GM18498 (cell line): ENCODE measurements around the gene ANKS1A.
"Not testable (repeated sequence)": the region's sequence is repeated elsewhere in the genome, so short reads cannot be mapped to it uniquely, and the experiment has no call there.

Experiments
- ATAC-seq: cut with Tn5 transposase; IDR thresholded peaks from one replicate; pipeline ENCODE4 v1.9.1; 2021; ENCODE audit warnings: mild to moderate bottlenecking, moderate library complexity; ENCODE audit not compliant: unreplicated experiment

The ANKS1A gene

DNA sequence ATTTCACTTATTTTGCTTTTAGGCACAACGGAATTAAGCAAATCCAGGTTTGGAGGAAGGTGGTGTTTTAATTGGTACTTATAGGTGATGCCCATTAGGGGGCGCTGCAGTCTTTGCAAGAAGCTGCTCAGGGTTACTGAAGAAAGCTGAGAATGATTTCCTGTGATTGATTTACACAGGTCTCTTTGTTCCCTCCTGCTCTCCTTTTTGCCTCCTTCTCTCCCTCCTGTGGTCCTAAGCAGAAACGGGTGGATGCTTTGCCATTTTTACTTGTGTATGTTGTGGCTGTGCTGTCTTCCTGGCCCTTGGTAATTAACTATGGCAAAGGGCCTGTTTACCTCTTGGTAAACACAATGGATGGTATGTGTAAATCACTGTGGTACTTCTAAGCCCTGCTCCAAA lies 97.8 kb downstream of the ANKS1A start:
- no peak for ATAC-seq

DNA sequence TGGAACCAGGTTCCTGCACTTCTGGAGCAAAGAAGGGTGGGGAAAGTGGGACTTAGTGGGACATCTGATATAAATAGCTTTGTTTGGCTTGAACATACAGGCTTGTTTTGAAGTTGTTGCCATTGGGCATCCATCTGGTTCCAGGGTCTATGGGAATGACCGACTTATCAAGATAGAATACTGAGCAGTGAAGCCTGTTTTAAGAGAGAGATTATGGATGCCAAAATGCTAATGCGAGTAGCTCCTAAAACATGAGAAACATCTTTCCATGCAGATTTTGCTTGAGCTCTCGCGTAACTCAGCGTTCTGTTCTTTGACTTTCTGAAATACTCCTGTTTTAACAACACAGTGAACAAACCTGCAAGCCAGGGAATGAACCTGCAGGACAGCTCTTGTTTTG lies 98.5 kb downstream of the ANKS1A start:
- ATAC-seq = no peak

DNA sequence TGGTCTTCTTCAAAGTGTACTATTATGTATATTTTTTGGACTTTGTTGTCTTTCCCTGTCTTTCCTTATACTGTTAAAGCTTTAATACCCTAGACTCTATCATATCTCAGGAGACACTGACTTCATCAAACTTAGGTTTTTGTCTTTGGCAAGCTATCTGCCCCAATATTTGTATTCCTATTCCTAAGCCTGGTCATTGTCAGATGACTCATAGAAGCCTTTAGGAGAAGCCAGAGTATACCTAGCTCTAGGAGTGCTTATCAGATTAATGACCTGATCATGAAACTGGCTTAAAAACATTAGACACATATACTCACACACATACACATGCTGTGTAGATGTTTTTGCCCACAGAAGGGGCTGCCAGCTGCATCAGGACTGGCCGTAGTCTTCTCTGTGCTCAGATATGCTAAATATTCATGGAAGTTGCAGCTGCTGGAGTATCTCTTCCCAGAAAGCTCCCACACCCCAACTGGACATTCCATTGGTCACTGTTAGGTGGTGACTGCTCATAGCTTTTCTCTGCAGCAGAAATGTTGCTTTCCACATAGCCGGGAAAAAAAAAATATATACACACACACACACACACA lies 102.0 kb downstream of the ANKS1A start:
- no peak for ATAC-seq

DNA sequence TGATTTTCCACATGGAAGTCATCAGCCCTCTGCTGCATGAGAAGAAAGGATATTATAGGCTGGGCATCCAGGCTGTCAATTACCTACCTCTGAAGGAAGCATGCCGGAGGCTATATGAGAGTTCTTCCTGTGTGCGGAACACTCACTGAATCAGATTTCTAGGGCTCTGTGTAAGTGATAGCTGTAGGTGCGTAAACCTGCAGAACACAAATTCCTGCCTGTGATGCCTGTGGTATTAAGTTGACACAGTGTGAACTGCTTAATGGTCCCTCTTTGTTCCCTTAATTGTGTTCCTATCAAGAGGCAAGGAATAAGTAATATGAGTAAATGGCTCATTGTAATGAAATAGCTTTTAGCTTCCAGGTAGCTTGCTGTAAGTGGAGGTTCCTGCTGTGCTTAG lies 103.3 kb downstream of the ANKS1A start:
- ATAC-seq = no peak

DNA sequence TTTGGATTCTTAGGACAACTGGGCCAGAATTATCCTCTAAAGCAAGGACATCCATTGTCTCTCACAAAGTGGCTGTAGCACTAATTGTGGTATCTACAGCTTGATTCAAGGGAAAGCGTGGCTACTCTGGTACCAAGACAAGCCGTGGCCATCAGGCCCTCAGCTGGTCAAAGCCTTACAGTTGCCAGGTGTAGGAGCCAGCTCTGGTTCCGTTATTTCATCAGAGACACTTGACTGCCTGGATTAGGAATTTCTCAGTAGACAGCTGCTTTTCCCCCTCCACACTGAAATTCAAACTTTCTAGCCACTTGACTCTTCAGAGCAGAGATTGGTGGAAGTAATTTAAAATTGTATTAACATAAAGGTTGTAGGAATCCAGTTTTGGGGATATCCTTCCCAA lies 104.2 kb downstream of the ANKS1A start:
- ATAC-seq = no peak

DNA sequence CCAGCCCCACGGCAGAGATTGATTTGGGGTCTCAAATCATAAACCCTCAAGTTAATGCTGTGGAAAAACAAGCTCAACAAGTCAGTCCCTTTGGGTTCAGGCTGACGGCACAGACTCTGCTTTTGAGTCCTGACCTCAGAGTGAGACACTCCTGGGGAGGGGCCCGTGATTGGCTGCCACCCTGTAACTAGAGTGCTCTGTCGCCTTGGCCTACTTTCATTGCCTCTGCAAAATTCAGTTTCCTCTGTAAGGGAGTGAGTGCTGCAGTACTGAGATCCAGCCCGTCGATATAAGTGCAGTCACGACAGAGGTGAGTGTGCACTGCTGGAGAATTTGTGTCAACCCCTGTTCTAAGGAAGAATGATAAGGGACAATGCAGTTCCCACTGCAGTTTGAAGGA lies 105.6 kb downstream of the ANKS1A start:
- ATAC-seq = no peak

DNA sequence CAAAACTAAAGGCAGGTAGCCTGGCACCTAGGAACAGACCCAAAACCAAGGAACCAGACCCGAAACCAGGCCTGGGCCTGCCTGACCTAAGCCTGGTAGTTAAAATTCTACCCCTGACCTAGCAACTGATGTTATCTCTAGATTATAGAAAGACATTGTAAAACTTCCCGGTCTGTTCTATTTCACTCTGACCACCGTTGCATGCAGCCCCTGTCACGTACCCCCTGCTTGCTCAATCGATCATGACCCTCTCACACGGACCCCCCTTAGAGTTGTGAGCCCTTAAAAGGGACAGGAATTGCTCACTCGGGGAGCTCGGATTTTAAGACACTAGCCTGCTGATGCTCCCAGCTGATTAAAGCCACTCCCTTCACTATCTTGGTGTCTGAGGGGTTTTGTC lies 109.4 kb downstream of the ANKS1A start:
- not testable (repeated sequence) for ATAC-seq

DNA sequence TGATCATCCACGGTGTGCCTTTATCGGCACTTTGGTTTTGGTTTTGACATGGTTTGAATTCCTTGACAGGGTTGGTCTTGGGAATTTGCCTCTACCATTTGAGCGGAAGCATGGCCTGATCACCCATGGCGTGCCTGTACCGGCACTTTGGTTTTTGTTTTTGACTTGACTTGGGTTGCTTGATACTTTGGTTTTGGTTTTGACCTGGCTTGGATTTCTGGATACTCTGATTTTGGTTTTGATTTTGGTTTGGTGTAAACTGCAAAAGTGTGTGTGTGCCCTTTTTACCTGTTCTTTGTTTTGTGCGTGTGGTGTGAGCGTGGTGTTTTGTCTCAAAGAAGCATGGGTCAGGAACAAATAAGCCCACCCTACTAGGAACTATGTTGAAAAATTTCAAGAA lies 110.1 kb downstream of the ANKS1A start:
- not testable (repeated sequence) for ATAC-seq

DNA sequence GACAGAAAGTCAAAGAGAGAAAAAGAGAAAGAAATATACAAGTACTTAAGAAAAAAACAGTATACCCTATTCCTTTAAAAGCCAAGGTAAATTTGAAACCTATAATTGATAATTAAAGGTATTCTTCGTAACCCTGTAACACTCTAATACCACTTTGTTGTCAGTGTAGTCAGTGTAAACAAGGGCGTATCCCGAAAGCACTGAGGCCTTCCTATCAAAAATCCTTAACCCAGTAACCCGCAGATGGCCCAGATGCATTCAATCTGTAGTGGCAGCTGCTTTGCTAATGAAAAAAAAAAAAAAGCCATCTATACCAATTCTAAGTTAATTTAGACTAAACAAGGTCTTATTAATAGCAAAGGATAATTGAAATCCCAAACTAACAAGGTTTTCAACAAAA lies 110.9 kb downstream of the ANKS1A start:
- ATAC-seq = not testable (repeated sequence)

DNA sequence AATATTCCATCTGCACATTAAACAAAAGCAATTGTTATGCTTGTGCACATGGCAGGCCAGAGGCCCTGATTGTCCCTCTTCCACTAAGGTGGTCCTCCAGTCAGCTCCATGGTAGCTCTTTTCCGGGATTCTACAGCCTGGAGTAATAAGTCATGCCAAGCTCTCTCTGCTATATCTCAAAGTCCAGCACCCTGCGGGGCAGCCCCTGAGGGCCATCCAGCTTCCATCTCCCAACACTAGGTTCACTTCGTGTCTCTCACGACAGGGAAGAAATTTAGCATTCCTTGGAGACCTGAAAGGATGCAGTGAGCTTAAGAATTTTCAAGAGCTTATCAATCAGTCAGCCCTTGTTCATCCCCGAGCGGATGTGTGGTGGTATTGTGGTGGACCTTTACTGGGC lies 112.3 kb downstream of the ANKS1A start:
- not testable (repeated sequence) for ATAC-seq

DNA sequence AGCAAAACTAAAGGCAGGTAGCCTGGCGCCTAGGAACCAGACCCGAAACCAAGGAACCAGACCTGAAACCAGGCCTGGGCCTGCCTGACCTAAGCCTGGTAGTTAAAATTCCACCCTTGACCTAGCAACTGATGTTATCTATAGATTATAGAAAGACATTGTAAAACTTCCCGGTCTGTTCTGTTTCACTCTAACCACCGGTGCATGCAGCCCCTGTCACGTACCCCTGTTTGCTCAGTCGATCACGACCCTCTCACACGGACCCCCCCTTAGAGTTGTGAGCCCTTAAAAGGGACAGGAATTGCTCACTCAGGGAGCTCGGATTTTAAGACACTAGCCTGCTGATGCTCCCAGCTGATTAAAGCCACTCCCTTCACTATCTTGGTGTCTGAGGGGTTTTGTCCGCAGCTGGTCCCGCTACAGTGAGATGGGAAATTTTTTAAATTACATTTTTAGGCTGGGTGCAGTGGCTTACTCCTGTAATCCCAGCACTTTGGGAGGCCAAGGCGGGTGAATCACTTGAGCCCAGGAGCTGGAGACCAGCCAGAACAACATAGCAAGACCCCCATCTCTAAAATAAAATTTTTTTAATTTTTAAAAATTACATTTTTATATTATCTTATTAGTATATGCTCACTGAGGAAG lies 115.0 kb downstream of the ANKS1A start:
- ATAC-seq = not testable (repeated sequence)

DNA sequence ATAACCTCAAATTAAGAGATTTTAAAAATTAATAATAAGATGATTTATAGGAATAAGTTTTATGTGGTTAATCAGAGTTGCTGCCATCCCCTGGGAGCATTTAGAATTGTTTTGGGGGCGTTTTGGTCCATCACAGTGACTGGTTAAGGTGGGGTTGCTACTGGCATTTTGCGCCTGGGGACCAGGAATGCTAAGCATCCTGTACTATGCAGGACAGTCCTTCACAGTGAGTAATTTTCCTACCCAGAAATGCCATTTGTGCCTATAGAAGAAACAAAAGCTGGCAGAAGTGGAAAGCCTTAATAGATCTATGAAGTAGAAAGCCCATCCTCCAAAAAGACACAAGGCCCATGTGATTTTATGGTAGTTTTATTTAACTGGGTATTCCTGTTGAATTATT lies 118.0 kb downstream of the ANKS1A start:
- no peak for ATAC-seq

DNA sequence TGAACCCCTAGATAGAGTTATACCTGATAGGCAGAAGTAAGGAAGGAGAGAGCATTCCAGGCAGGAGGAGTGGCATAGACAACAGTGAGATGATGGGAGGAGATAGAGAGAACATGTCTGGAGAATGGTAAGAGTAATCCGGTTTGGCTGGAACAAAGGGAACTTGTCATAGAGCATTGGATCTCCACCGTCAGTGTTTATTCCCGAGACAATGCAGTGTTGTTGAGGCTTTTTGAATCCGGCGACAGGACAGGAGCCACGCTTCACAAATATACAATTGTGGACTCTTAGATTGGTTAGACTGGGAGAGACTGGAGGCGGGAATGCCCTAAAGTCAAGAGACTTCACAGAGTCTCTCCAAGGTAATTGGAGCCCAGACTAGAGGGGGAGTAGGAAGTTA lies 119.8 kb downstream of the ANKS1A start:
- no peak for ATAC-seq

DNA sequence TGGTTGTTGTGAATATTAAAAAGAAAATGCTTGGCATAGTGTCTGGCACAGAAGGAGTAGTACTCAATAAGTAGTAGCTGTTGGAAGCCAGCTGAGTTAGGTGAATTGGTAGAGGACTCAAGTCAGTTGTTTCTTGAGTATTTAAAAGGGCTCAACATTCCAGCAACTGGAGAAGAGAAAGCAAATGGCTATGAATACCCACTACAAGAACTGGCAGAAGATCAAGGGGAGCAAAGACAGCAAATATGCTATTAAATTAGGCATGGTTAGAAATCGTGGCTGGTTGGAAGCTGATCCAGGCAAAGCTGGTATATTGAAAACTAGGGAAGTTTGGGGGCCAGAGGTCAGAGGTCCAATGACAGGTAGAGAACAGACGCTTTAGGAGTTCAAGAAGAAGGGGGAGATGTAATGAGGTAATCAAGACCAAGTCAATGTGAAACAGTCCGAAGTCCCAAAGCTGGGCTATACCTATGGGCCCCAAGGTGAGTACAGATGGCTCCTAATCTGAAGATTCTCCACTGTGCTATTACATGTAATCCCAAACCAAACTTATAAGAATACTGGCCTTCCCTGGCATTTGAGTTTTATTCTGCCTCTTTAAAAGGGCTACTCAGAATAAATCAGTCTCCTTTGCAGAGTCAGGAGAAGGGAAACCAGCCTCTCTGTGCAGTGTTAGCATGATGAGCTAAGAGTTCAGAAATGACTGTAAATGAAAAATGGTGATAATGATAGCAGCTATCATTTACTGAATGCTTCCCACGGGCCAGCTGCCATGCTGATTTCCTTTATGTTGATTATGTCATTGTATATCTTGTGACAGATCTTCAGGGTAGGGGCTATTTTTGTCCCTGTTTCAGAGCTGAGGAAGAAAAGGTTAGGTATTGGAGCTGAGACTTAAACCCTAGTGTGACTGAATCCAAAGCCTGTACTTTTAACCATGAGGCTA lies 122.3 kb downstream of the ANKS1A start:
- no peak for ATAC-seq

DNA sequence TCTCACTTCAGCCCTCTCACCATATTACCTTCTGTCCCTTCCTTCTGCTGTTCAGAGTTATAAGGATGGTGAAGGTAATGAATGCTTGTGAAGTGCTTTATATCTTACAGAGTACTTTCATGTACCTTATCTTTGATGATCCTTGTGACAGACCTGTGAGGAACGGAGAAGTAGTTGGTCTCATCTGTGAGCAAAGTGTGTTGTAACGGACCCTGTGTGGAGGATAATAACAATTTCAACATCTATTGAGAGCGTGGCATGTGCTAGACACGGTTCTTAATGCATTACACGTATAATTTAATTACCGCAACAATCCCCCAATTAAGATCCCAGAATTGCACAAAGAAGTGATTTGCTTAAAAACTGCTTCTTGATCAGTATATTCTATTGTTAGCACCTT lies 124.6 kb downstream of the ANKS1A start:
- no peak for ATAC-seq

DNA sequence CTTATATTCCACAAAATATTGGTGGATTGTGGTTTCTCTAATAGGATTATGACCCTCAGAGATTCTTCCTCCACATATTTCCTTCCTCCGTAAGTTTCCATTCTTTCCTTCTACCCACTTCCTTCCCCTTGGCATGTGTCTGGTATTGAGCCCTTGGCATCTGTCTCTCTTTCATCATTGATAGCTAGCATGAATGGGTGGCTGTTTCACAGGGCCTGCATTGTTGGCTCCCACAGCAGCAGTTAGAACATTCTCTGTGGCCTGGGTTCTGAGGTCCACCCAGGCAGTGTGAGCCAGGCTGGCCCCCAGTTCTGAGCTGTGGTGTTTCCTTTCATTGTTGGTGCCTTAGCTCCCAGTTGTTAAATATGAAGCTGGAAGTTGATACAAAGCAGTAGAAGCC lies 125.3 kb downstream of the ANKS1A start:
- no peak for ATAC-seq

DNA sequence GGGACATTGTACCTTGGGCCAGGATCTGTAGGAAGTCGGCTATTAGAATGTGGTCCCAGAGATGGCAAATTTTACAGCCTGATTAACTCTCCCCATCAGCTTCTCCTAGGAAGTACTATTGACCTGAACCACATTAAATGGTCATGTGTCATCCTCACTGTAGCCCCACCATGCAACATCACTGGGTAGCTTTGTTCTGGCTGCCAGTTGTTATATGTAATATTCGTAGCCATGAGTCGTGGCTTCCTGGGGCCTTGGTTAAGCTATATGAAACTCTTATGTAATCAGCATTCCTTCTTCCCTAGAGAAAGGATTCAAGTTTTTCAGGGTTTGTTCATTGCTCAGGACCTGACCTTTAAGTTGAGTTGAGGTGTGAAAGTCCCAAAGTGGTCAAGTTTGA lies 125.7 kb downstream of the ANKS1A start:
- ATAC-seq = no peak

DNA sequence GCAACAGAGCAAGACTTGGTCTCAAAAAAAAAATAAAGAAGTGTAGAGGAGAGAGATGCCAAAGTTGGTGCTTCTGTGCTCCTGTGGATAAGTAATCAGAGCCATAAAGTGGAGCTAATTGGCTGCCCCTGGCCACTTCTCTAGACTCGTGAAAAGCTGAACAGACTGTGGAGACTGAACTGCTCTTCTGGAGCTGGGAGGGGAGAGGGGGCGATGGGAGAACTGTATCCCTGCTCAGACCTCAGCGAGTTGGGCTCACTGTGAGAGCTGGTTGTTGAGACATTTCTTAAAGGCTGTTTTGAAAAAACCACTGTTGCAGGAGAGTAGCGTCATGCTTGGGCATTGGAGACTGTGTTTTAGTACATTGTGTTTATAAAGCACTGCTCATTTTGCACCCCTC lies 126.4 kb downstream of the ANKS1A start:
- ATAC-seq = no peak

DNA sequence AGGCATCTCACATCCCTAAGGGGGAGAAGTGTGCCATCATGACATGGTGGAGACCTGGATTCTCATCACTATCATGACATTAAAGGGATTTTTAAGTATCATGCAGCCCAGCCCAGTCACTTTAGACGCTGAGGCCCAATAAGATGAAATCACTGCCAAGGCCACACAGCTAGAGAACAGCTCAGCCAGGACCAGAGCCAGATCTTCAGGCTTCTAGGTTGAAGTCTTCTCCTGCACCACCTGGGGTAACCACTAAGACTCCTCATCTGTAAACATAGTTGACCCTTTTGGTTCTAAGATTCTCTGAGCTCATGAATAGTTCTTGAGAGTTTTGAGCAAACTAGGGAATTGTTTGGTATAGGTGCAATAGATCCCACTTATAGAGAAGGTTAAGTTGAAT lies 126.9 kb downstream of the ANKS1A start:
- no peak for ATAC-seq

DNA sequence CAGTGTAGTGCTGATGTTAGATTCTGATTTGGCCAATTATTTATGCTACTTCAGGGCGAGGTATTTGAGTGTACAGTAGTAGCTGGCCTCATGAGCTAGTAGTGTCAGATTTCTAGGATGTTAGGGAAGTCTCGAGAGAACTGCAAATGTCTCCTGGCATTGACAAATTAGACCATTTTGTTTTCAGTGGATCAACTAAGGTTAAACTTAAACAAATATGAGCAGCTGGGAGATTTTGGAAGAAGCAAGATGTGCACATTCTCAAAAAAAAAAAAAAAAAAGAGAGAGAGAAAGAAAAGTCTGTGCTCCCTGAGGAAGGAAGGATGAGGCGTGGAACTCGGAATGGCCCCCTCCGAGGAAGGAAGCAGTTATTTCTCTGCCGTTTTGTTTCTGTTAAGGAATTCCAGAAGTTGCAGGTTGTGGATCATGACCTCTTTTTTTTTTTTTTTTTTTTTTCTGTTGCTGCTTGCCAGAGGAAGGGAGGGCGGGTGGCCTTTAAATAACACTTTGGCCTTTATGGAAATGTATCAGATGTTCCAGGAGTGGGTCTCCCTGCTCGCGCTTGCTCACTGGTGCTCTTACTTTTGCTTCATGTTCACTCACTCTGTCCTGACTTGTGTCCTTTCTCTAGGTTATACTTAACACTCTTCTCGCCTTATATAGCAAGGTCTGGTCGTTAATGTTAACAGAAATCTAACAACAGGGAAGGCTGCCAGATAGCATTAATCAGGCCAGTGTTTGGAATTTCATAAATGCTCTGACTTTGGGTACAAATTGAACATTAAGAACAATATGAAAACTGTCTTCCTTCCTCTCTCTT lies 127.7 kb downstream of the ANKS1A start:
- ATAC-seq = no peak
